HUES64 (cell line): ENCODE results near the gene TMTC3.

Source experiments
- H3K27ac ChIP-seq: 2 replicates; pipeline ENCODE4 v1.7.0; 2013; ENCODE audit warnings: low read depth, low read length, inconsistent platforms
- H3K27me3 ChIP-seq: 2 replicates; pipeline ENCODE4 v1.6.1; 2013; ENCODE audit warnings: mild to moderate bottlenecking, low read length; ENCODE audit not compliant: insufficient read depth
- H3K36me3 ChIP-seq: 2 replicates; pipeline ENCODE4 v1.6.1; 2013; ENCODE audit warnings: mild to moderate bottlenecking, low read length; ENCODE audit not compliant: insufficient read depth
- H3K4me1 ChIP-seq: 2 replicates; pipeline ENCODE4 v1.6.1; 2013; ENCODE audit warnings: mild to moderate bottlenecking, low read length, moderate library complexity; ENCODE audit not compliant: insufficient read depth
- H3K4me3 ChIP-seq: 2 replicates; pipeline ENCODE4 v1.5.1; 2013; ENCODE audit warnings: mild to moderate bottlenecking, low read length, moderate library complexity
- H3K9ac ChIP-seq: 2 replicates; pipeline ENCODE4 v1.6.1; 2013; ENCODE audit warnings: mild to moderate bottlenecking, low read depth, low read length
- H3K9me3 ChIP-seq: 2 replicates; pipeline ENCODE4 v1.6.1; 2013; ENCODE audit warnings: low read depth, low read length; ENCODE audit not compliant: insufficient read depth
- WGBS: fragments of 150-250, 120-280 bp; methylation state at CpG from one replicate; pipeline ENCODE4 v1.1.7; 2013; ENCODE audit warnings: missing lambda C conversion rate; 5-methylcytosine and 5-hydroxymethylcytosine counted together

Gene TMTC3

GRCh38 chr12:88227263-88227662, 85.2 kb downstream of the TMTC3 start:
- no peak overlapping the region for H3K9ac ChIP-seq
- no peaks in the 10 kb centered on the region for H3K27me3 ChIP-seq
- H3K36me3 ChIP-seq: no peaks in the 10 kb centered on the region
- no peak overlapping the region for H3K4me3 ChIP-seq
- H3K27ac ChIP-seq: no peak overlapping the region
- no peaks in the 10 kb centered on the region; the same call in 1 of the 2 replicates for H3K4me1 ChIP-seq
- H3K9me3 ChIP-seq: peaks cover 7% of the 10 kb centered on the region; the same call in 1 of the 2 replicates
- 80% methylated on average over 7 of the region's 7 CpGs for WGBS

- no peaks in the 10 kb centered on the region for H3K27me3 ChIP-seq
- H3K9ac ChIP-seq: no peak overlapping the region
- H3K27ac ChIP-seq: no peak overlapping the region
- H3K4me1 ChIP-seq: no peaks in the 10 kb centered on the region; the same call in 1 of the 2 replicates
- H3K4me3 ChIP-seq: no peak overlapping the region
- peaks cover 7% of the 10 kb centered on the region; the same call in 1 of the 2 replicates for H3K9me3 ChIP-seq
- no peaks in the 10 kb centered on the region for H3K36me3 ChIP-seq
- WGBS: 84% methylated on average over 12 of the region's 12 CpGs
Measured at GRCh38 chr12:88227871-88228270, 85.8 kb downstream of the TMTC3 start.

- Histone ChIP-seq H3K4me1 (no peaks in the 10 kb centered on the region; the same call in 1 of the 2 replicates), H3K9me3 (0 out of 2 replicates have a peak, but pooled peaks cover under 1% of the 10 kb centered on the region), H3K4me3 (no peak overlapping the region), H3K36me3 (no peaks in the 10 kb centered on the region), H3K9ac (no peak overlapping the region), H3K27ac (no peak overlapping the region), H3K27me3 (no peaks in the 10 kb centered on the region)
- 93% methylated on average over 4 of the region's 4 CpGs for WGBS
Measured at GRCh38 chr12:88228720-88229119, 86.6 kb downstream of the TMTC3 start.

- Histone ChIP-seq H3K4me1 (no peaks in the 10 kb centered on the region; the same call in 1 of the 2 replicates), H3K9me3 (no peaks in the 10 kb centered on the region), H3K27me3 (no peaks in the 10 kb centered on the region), H3K27ac (no peak overlapping the region), H3K9ac (no peak overlapping the region), H3K36me3 (no peaks in the 10 kb centered on the region), H3K4me3 (no peak overlapping the region)
- 91% methylated on average over 2 of the region's 2 CpGs for WGBS
Measured at GRCh38 chr12:88230271-88230670, 88.2 kb downstream of the TMTC3 start.

- no peak overlapping the region for H3K4me3 ChIP-seq
- no peaks in the 10 kb centered on the region for H3K27me3 ChIP-seq
- H3K27ac ChIP-seq: no peak overlapping the region
- no peak overlapping the region for H3K9ac ChIP-seq
- WGBS: 94% methylated on average over 6 of the region's 7 CpGs
- no peaks in the 10 kb centered on the region for H3K36me3 ChIP-seq
- H3K4me1 ChIP-seq: no peaks in the 10 kb centered on the region
- no peaks in the 10 kb centered on the region for H3K9me3 ChIP-seq
Measured at GRCh38 chr12:88235183-88235833, 93.2 kb downstream of the TMTC3 start.

- H3K4me3 ChIP-seq: no peak overlapping the region
- H3K27ac ChIP-seq: no peak overlapping the region
- no peaks in the 10 kb centered on the region for H3K4me1 ChIP-seq
- no peaks in the 10 kb centered on the region for H3K9me3 ChIP-seq
- no peak overlapping the region for H3K9ac ChIP-seq
- no peaks in the 10 kb centered on the region for H3K36me3 ChIP-seq
- no peaks in the 10 kb centered on the region for H3K27me3 ChIP-seq
Measured at GRCh38 chr12:88237954-88238353, 95.8 kb downstream of the TMTC3 start.

GRCh38 chr12:88238406-88238805, 96.3 kb downstream of the TMTC3 start:
- H3K27ac ChIP-seq: no peak overlapping the region
- no peaks in the 10 kb centered on the region for H3K27me3 ChIP-seq
- H3K9me3 ChIP-seq: no peaks in the 10 kb centered on the region
- H3K4me1 ChIP-seq: no peaks in the 10 kb centered on the region
- no peaks in the 10 kb centered on the region for H3K36me3 ChIP-seq
- no peak overlapping the region for H3K9ac ChIP-seq
- no peak overlapping the region for H3K4me3 ChIP-seq
- 90% methylated on average over 1 of the region's 1 CpG for WGBS

GRCh38 chr12:88241862-88242570, 99.9 kb downstream of the TMTC3 start:
- H3K36me3 ChIP-seq: no peaks in the 10 kb centered on the region
- WGBS: 92% methylated on average over 3 of the region's 4 CpGs
- H3K4me1 ChIP-seq: peaks cover 8% of the 10 kb centered on the region
- no peak overlapping the region for H3K4me3 ChIP-seq
- H3K9me3 ChIP-seq: no peaks in the 10 kb centered on the region
- H3K27me3 ChIP-seq: no peaks in the 10 kb centered on the region
- H3K27ac ChIP-seq: no peak overlapping the region
- H3K9ac ChIP-seq: no peak overlapping the region

- Histone ChIP-seq H3K36me3 (no peaks in the 10 kb centered on the region), H3K27me3 (no peaks in the 10 kb centered on the region), H3K9me3 (no peaks in the 10 kb centered on the region), H3K4me3 (no peak overlapping the region), H3K27ac (no peak overlapping the region), H3K4me1 (peaks cover 10% of the 10 kb centered on the region), H3K9ac (no peak overlapping the region)
- 97% methylated on average over 1 of the region's 1 CpG for WGBS
Measured at GRCh38 chr12:88242571-88242925, 100.4 kb downstream of the TMTC3 start.

GRCh38 chr12:88242939-88243338, 100.8 kb downstream of the TMTC3 start:
- Histone ChIP-seq H3K27ac (no peak overlapping the region), H3K4me1 (peaks cover 11% of the 10 kb centered on the region), H3K4me3 (no peak overlapping the region), H3K36me3 (no peaks in the 10 kb centered on the region), H3K9me3 (no peaks in the 10 kb centered on the region), H3K9ac (no peak overlapping the region), H3K27me3 (no peaks in the 10 kb centered on the region)

- Histone ChIP-seq H3K4me1 (peaks cover 11% of the 10 kb centered on the region), H3K27ac (no peak overlapping the region), H3K9me3 (no peaks in the 10 kb centered on the region), H3K27me3 (no peaks in the 10 kb centered on the region), H3K4me3 (no peak overlapping the region), H3K9ac (no peak overlapping the region), H3K36me3 (no peaks in the 10 kb centered on the region)
- 78% methylated on average over 4 of the region's 4 CpGs for WGBS
Measured at GRCh38 chr12:88243982-88244381, 101.9 kb downstream of the TMTC3 start.
